HepG2 (cell line): ENCODE results near the gene ZMAT2. TPM values are rescaled to one million over a fixed set of nuclear protein-coding genes. Genes with fewer than 3 reads are reported as not detected.

Source experiments
- ADNP ChIP-seq: sonication (generic); formaldehyde crosslinking; IDR thresholded peaks from 2 replicates; pipeline ENCODE4 v1.4.0; 2020; ENCODE audit warnings: missing genetic modification reagents
- ARID2 ChIP-seq: sonication (generic); formaldehyde crosslinking; IDR thresholded peaks from 2 replicates; pipeline ENCODE4 v1.8.1; 2022; ENCODE audit warnings: mild to moderate bottlenecking, missing genetic modification reagents, borderline replicate concordance
- ATF1 ChIP-seq: IDR thresholded peaks from 2 replicates; pipeline ENCODE4 v1.6.1; 2016; ENCODE audit warnings: mild to moderate bottlenecking, control low read depth
- CENPBD1 ChIP-seq: sonication (generic); formaldehyde crosslinking; IDR thresholded peaks from 2 replicates; pipeline ENCODE4 v1.8.0; 2022; ENCODE audit warnings: missing genetic modification reagents, low read depth, mild to moderate bottlenecking, borderline replicate concordance
- EED ChIP-seq: sonication (generic); formaldehyde crosslinking; IDR thresholded peaks from 2 replicates; pipeline ENCODE4 v1.5.0; 2020; ENCODE audit warnings: mild to moderate bottlenecking, missing genetic modification reagents
- FUBP1 ChIP-seq: sonication (generic); formaldehyde crosslinking; IDR thresholded peaks from 2 replicates; pipeline ENCODE4 v1.5.1; 2020; ENCODE audit warnings: missing genetic modification reagents, mild to moderate bottlenecking, borderline replicate concordance
- GABPA ChIP-seq, 2 experiments: IDR thresholded peaks; 2 replicates each; pipeline ENCODE4 v1.6.1; 2011 to 2016; ENCODE audit warnings: low read depth in 2 of 2, low read length in 1 of 2, missing biosample characterization in 1 of 2, missing genetic modification characterization in 1 of 2
- HNF4G ChIP-seq, 2 experiments: sonication (generic) in 1 of 2; formaldehyde crosslinking in 1 of 2; IDR thresholded peaks; 2 replicates each; pipeline versions ENCODE4 v1.4.0 to v1.6.1; 2011 to 2020; ENCODE audit warnings: borderline replicate concordance in 2 of 2, low read depth in 2 of 2, mild to moderate bottlenecking in 2 of 2, low read length in 1 of 2, missing genetic modification reagents in 1 of 2, moderate library complexity in 1 of 2
- KDM3A ChIP-seq: IDR thresholded peaks from 2 replicates; pipeline ENCODE4 v1.6.1; 2018; ENCODE audit warnings: low read depth, missing compliant biosample characterization
- NR0B2 ChIP-seq: sonication (generic); formaldehyde crosslinking; IDR thresholded peaks from 2 replicates; pipeline ENCODE4 v1.4.0; 2020; ENCODE audit warnings: mild to moderate bottlenecking, missing genetic modification reagents
- POGZ ChIP-seq: sonication (generic); formaldehyde crosslinking; IDR thresholded peaks from 2 replicates; pipeline ENCODE4 v1.4.0; 2020; ENCODE audit warnings: mild to moderate bottlenecking, missing genetic modification reagents
- SCMH1 ChIP-seq: sonication (generic); formaldehyde crosslinking; IDR thresholded peaks from 2 replicates; pipeline ENCODE4 v1.9.0; 2021; ENCODE audit warnings: missing genetic modification reagents, mild to moderate bottlenecking, borderline replicate concordance
- SNAPC5 ChIP-seq: sonication (generic); formaldehyde crosslinking; IDR thresholded peaks from 2 replicates; pipeline ENCODE4 v1.8.1; 2023; ENCODE audit warnings: mild to moderate bottlenecking, missing genetic modification reagents, borderline replicate concordance
- THAP7 ChIP-seq: sonication (generic); formaldehyde crosslinking; IDR thresholded peaks from 2 replicates; pipeline ENCODE4 v1.8.1; 2023; ENCODE audit warnings: mild to moderate bottlenecking, missing genetic modification reagents
- TIGD3 ChIP-seq: sonication (generic); formaldehyde crosslinking; IDR thresholded peaks from 2 replicates; pipeline ENCODE4 v1.5.1; 2020; ENCODE audit warnings: mild to moderate bottlenecking, missing genetic modification reagents, borderline replicate concordance
- ZFP62 ChIP-seq: sonication (generic); formaldehyde crosslinking; IDR thresholded peaks from 2 replicates; pipeline ENCODE4 v1.4.0; 2020; ENCODE audit warnings: missing genetic modification reagents
- ZNF333 ChIP-seq: sonication (generic); formaldehyde crosslinking; IDR thresholded peaks from 2 replicates; pipeline ENCODE4 v1.4.0; 2020; ENCODE audit warnings: mild to moderate bottlenecking, missing genetic modification reagents, borderline replicate concordance
- ZNF557 ChIP-seq: sonication (generic); formaldehyde crosslinking; IDR thresholded peaks from 2 replicates; pipeline ENCODE4 v1.4.0; 2020; ENCODE audit warnings: missing genetic modification reagents
- ZNF577 ChIP-seq: sonication (generic); formaldehyde crosslinking; IDR thresholded peaks from 2 replicates; pipeline ENCODE4 v1.4.0; 2020; ENCODE audit warnings: mild to moderate bottlenecking, low read depth, missing genetic modification reagents, borderline replicate concordance
- ZNF629 ChIP-seq: sonication (generic); formaldehyde crosslinking; conservative IDR thresholded peaks from 2 replicates; pipeline ENCODE4 v1.5.0; 2020; ENCODE audit warnings: missing genetic modification reagents
- ZSCAN5A ChIP-seq: sonication (generic); formaldehyde crosslinking; IDR thresholded peaks from 2 replicates; pipeline ENCODE4 v1.8.0; 2022; ENCODE audit warnings: mild to moderate bottlenecking, missing genetic modification reagents, borderline replicate concordance
- ZSCAN9 ChIP-seq: IDR thresholded peaks from 2 replicates; pipeline ENCODE4 v1.6.1; 2016; ENCODE audit warnings: borderline replicate concordance
- polyA plus RNA-seq, 8 experiments: library from polyadenylated mRNA; depleted of rRNA in 3 of 8; stranded (reverse) in 7 of 8; unstranded in 1 of 8; fragments of >200 nt; fragmentation: Illumina TruSeq in 4 of 8; extraction: Trizol in 4 of 8; gene quantifications; 2 replicates each; pipeline versions ENCODE4 v1.2.1 to v1.2.3, GENCODE V29; 2011 to 2016; ENCODE audit warnings: low read depth in 4 of 8, missing spikeins in 1 of 8, mixed read lengths in 1 of 8; ENCODE audit not compliant: insufficient read depth in 1 of 8
- total RNA-seq, 5 experiments: library from RNA; depleted of rRNA; stranded (reverse); fragments of >200 nt; fragmentation: Illumina TruSeq; extraction: Trizol; gene quantifications; 2 replicates each; pipeline ENCODE4 v1.2.3, GENCODE V29; 2016; ENCODE audit warnings: low read depth in 1 of 5

The ZMAT2 gene
- total and polyA plus RNA-seq, 2 of the 13 experiments (the other 11 are each of a cell fraction or from before 2014, with no cell fraction given): 35.4 to 92.8 TPM

- no peak for TF ChIP-seq EED (CRISPR knock-in tag)
- TF ChIP-seq HNF4G (IDR thresholded peaks at IDR 0.05; ENCODE audit: borderline replicate concordance, low read depth, low read length): no peak
- no peak; the same call in 1 of the 2 replicates for TF ChIP-seq HNF4G (CRISPR knock-in tag; IDR thresholded peaks at IDR 0.05; ENCODE audit: borderline replicate concordance, low read depth)
- no peak for TF ChIP-seq ZNF629 (CRISPR knock-in tag)
- peak; percentile 61 for TF ChIP-seq KDM3A (CRISPR knock-in tag)
- TF ChIP-seq ARID2 (CRISPR knock-in tag): no peak
- TF ChIP-seq NR0B2 (CRISPR knock-in tag): no peak
- peak; percentile 92 for TF ChIP-seq ATF1 (CRISPR knock-in tag)
- no peak for TF ChIP-seq TIGD3
- TF ChIP-seq ZFP62 (CRISPR knock-in tag): no peak
- no peak for TF ChIP-seq GABPA (IDR thresholded peaks at IDR 0.05; ENCODE audit: low read depth, low read length)
- TF ChIP-seq GABPA (CRISPR knock-in tag; IDR thresholded peaks at IDR 0.05; ENCODE audit: low read depth): peak; percentile 48; the same call in 1 of the 2 replicates
- no peak for TF ChIP-seq FUBP1
- TF ChIP-seq ZNF577 (CRISPR knock-in tag): no peak
- no peak for TF ChIP-seq SCMH1 (CRISPR knock-in tag)
- no peak for TF ChIP-seq ZSCAN5A
- no peak for TF ChIP-seq THAP7 (CRISPR knock-in tag)
- no peak for TF ChIP-seq CENPBD1
- TF ChIP-seq POGZ (CRISPR knock-in tag): 0 out of 2 replicates have a peak, but pooled peaks have one; percentile 29
- no peak for TF ChIP-seq SNAPC5 (CRISPR knock-in tag)
- no peak for TF ChIP-seq ADNP (CRISPR knock-in tag)
- TF ChIP-seq ZSCAN9: no peak; the same call in 1 of the 2 replicates
- TF ChIP-seq ZNF333 (CRISPR knock-in tag): no peak
- 0 out of 2 replicates have a peak, but pooled peaks have one; percentile 59 for TF ChIP-seq ZNF557 (CRISPR knock-in tag)
These were observed 25.7 kb downstream of the ZMAT2 start (continued) for GRCh38 chr5:140725799-140726471.
